HG02884 (cell line): ENCODE results near the gene MLPH.

ENCODE experiments used
- ATAC-seq: cut with Tn5 transposase; IDR thresholded peaks from one replicate; pipeline ENCODE4 v1.9.1; 2021; ENCODE audit warnings: mild to moderate bottlenecking, moderate library complexity; ENCODE audit not compliant: unreplicated experiment

MLPH gene, protein sequence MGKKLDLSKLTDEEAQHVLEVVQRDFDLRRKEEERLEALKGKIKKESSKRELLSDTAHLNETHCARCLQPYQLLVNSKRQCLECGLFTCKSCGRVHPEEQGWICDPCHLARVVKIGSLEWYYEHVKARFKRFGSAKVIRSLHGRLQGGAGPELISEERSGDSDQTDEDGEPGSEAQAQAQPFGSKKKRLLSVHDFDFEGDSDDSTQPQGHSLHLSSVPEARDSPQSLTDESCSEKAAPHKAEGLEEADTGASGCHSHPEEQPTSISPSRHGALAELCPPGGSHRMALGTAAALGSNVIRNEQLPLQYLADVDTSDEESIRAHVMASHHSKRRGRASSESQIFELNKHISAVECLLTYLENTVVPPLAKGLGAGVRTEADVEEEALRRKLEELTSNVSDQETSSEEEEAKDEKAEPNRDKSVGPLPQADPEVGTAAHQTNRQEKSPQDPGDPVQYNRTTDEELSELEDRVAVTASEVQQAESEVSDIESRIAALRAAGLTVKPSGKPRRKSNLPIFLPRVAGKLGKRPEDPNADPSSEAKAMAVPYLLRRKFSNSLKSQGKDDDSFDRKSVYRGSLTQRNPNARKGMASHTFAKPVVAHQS

DNA sequence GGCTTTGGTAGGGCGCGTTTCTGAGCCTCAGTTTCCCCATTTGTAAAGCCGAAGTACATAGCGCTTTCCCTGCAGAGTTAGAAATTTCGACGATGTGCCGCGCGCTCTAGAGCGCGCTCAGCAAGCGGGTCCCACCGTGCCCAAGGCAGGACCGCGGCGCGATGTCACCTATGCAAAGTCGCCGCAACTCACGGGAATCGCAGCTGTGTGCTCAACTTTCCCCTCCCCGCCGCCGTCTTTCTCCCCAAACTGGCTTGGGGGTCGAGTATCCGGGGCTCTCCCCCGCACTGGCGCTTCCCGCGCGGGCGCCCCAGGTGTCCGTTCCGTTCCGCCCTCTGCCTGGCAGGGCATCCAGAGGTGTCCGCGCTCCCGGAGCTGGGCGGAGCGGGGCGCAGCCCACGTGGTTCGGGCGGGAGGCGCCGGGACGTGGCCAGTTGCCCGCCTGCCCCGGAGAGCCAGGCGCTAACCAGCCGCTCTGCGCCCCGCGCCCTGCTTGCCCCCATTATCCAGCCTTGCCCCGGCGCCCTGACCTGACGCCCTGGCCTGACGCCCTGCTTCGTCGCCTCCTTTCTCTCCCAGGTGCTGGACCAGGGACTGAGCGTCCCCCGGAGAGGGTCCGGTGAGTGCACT, at the start of gene MLPH:
TSS of gene MLPH (plus strand) at position 433 of the 630 bp plus-strand sequence. CDS start 6,176 bp downstream, outside the sequence.
- ATAC-seq: no peak

DNA sequence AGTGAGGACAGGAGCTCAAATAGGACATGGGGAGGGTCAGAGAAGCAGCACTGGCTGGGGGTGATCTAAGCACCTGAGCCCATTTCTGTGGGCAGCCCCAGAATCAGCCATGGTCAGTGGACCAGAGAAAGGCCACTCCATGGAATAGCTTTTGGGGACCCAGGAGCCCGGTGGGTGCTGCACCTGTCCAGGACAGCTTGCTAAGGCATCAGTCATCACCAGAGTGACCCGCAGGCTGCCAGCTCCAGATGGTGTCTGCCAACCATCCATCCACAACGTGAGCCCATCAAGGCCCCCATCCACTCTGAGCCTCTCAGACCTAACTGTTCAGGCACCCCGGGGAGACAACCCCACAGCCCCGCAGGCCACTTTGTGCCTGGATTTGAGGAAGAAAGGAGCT, 49.5 kb upstream of the MLPH start:
- ATAC-seq: no peak

DNA sequence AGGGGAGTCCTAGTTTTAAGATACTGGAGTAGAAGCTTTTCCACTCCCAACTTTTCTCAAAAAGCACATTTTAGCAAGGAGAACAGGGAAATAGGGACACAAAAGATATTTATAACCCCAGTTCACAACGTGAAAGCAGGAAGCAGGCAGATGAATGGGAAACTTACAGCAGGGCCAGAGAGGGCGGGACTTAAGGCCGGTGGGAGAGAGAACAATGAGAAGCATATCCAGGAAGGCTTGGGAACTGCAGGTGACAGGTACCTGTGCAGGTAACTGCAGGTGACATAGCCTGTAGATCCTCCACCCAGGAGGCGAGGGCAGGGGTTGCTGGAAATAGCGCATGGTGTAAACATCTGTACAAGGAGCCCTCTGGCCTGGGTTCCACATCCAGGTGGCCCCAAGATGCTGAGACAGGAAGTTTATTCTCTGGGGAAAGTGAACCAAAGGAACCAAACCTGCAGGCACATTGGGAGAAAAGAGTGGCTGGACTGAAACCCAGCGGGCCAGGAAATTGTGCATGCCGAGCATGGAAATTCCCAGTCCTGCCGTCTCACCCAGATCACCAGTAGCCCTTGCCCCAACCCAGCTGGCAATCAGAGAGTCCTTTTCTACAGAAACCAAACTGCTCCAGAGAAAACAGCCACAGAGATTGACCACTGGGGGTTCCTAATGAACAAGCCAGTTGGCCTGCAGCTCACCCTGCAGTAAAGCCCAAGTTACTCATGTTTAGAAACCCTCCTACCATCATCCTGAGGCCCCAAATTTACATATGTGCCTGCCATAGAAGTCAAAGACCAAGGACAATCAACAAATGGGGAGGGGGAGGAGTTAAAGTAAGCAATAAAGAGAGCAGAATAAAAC, 48.7 kb upstream of the MLPH start:
- ATAC-seq: no peak

DNA sequence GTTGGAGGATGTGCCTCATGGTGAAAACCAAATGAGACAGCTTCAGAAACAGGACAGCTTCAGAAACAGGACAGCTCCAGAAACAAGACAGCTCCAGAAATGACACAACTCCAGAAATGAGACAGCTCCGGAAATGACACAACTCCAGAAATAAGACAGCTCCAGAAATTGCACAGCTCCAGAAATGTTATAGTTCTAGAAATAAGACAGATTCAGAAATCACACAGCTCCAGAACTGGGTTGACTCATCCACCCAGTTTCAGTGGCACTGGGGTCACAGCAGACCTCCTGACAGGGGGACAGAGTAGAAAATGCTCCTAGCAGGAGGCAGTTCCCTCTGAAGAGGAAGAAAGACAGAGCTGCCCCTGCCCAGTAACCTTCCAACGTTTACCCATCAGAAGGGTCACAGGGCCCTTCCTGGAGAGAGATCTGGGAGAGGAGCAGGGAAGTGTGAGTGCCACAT, 46.2 kb upstream of the MLPH start:
- no peak for ATAC-seq

DNA sequence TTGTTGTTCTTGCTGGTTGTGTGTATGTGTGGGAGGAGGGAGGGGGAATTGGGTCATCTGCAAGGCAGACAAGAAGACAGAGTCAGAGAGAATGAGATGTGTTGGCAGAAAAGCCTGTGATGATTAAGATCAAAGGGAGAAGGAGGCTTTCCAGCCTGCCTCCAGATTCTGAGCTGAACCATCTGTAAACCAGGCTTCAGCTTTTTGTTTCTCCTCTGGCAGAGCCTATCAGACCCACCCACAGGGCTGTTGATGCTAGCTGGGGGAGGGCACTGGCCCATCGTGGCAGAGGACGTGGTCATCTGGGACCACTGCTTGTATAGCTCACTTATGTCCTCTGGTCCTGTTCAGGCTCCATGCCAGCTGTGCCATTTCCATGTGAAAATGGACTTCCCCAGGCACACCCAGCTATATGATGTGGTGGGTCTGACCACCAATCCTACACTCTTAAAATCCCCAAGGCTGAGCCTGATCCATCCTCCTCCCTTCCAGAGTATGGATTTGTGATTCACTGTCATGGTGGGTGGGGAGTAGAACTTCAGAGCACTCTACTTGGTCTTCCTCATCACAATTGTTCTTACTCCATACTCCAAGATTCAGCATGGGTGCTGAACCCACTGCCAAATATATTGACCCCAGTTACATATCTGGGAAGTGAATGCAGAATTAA, 45.3 kb upstream of the MLPH start:
- no peak for ATAC-seq

DNA sequence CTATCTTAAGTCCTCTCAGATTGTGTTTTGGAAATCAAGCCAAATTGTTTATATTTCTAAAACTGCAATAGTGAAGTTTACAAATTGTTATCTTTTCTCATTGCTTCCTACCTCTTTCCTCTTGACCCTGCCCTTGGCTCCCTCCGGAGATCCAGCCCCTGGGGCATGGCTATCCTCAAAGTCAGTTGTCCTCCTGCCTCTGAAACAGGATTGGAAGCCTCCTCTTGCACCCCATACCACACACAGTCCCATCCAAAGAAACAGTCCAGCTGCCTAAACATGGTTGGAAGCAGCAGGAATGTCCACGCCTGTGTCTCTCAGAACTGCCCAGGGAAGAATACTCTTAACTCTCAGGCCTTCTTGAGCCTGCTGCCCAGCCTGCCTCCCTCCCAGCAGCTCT, 43.0 kb upstream of the MLPH start:
- no peak for ATAC-seq

DNA sequence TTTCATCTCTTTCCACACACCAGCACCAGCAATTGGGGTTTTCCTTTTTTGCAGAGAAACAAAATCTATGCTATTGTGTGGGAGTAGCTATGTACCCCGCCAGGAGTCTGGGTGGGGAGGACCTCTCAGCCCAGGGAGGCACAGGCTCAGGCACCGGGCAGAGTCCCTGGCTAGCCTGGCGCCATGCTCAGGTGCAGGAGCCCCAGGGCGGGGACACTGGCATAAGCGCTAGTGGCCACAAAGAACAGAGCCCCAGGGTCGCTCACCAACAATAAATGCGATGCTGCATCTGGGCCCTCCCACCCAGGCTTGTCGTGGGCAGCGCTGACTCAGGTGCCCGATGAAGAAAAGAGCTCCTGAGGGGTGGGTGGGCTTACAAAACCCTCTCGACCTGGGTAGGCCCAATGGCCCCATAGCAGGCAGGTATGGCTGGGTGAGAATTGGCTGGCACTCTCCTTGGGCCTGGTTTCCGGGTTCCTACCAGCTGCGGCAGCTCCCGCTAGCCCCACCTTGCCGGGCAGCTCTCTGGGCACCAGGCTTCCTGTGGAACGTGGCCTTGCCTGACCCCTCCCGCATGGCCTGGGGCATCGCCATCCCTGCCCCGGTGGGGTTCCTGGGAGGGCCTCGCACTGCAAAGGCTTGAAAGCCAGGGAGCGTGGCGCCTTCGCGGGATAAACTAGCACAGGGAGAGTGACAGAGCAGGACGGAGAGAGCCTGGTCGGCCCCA, 41.3 kb upstream of the MLPH start:
- no peak for ATAC-seq

DNA sequence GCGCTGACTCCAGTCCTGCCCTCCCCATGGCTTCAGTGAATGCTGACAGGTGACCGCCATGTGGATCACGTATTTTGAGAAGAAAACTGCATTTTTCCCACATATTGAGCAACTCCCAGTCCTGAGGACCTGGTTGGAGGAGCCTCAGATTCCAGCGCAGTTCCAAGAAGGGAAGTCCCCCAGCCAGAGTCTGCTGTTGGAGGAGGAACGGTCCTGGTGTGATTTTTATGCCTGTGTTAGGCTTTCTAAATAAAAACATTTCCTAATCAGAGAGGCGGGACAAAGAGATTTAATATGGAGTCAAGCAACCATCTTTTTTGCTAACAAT, 40.7 kb upstream of the MLPH start:
- no peak for ATAC-seq

DNA sequence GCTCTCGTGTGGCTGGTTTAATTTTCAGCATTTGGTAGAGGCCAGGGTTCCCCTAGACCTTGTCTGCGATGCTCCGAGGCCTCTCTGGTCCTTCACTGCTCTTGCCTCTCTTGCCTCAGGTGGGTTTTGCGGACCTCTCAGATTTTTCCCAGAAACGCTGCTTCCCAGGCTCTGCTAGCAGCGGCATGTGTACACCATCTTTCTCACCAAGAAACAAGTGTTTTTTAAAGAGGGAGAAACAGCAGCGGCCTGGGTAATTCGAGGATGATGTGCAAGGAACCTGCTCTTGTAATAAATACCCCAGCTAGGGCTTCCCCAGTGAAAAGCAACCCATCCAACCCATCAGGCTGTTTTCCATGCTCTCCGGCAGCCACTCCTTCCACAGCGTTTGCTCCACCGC, 39.6 kb upstream of the MLPH start:
- ATAC-seq: no peak

DNA sequence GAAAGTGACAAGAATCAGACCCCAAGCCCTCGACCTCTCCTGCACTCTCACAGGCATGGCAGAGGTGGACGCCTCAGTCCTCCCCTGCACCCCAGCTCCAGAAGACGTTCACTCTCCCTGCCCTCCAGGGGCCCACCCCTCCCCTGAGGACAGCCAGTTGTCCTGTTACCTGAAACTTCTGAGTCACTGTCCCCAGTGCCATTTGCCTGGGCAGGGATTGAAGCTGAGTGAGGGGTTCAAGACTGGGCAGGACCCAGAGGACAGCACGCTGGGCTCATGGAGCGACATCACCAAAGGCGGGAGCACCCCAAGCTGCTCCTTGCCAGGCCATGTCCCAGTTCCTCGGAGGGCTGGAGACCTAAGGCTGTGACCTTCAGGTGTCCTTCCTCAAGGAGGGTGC, 38.9 kb upstream of the MLPH start:
- no peak for ATAC-seq

DNA sequence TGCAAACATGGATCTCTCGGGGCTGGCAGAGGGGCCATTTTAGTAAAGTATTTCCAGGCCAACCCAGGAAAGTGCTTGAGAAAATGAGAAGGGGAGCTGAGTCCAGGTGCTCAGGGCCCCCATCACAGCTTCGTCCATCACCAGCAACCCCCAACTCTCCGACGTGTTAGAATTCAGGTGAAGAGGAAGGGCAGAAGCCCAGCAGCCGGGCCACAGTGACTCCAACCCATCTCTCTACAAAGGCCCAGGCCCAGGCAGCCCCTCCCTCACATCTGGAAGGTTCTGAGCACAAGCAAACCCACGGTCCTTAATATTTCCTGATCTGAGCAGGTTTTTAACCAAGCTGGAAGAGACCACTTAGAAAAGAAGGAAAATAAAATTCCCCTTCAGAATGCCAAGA, 38.4 kb upstream of the MLPH start:
- ATAC-seq: no peak

DNA sequence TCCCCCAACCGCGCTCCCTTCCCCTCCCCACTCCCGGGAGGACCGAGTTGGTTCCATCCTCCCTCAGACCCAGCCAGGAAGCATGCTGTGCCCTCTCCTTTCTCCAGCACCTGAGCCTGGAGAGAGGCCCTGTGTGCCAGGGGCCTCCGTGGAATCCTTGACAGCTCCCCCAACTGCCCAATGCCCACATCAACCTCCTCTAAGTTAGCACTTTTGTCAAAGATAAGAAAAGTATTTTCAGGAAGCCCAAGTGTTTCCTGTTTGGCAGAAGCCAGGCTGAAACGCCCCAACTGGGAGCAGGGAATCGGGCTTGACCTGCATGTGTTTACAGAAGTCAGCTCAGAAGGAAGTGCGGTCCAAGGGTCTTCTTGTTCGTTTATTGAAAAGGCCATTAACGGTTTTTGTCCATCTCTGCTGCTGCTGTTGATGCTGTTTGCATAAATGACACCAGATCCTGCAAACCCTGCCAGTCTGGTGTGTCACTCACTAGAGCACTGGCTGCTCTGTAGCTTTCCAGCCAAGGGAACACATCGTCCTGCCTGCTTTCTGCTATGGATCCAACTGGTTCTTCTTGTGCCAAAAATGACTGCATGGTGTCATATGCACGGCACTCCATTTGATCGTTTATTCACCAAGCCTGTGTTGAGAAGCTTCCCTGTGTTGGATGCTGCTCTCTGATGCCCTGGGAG, 37.7 kb upstream of the MLPH start:
- ATAC-seq: no peak

DNA sequence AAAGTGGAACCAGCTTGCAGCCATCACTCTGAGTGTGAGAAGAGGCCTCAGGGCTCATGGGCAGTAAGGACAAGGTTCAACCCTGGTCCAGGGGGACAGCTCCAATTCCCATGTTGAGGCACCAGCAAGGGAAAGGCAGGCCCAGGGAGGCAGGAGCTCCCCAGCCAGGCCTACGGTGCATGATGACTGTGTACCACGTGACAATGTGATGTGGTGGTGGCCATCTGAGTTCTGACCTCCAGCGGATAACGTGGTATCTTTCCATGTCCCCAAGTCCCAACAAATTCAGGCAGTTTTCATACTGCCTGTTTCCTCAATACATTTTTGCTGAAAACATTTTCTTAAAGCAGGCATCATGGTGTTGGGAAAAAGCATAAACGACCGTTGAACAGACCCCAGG, 36.9 kb upstream of the MLPH start:
- no peak for ATAC-seq

DNA sequence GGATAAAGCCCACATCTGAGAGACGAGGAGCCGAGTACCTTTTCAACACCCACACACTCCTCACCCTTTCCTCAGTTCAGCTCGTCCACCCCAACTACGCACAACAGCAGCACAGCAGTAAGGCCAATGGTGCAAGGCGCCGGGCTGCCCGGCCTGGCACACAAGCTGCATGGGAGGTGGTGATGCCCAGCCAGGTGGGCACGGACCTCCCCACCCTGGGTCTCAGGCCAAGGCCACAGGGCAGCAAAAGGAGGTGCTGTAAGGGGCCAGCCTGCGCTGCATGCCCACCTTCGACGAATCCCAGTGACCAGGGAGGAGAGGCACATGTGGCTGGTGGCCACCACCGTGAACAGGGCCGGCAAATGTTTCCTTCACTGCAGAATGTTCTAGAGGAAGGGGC, 36.5 kb upstream of the MLPH start:
- ATAC-seq: no peak

DNA sequence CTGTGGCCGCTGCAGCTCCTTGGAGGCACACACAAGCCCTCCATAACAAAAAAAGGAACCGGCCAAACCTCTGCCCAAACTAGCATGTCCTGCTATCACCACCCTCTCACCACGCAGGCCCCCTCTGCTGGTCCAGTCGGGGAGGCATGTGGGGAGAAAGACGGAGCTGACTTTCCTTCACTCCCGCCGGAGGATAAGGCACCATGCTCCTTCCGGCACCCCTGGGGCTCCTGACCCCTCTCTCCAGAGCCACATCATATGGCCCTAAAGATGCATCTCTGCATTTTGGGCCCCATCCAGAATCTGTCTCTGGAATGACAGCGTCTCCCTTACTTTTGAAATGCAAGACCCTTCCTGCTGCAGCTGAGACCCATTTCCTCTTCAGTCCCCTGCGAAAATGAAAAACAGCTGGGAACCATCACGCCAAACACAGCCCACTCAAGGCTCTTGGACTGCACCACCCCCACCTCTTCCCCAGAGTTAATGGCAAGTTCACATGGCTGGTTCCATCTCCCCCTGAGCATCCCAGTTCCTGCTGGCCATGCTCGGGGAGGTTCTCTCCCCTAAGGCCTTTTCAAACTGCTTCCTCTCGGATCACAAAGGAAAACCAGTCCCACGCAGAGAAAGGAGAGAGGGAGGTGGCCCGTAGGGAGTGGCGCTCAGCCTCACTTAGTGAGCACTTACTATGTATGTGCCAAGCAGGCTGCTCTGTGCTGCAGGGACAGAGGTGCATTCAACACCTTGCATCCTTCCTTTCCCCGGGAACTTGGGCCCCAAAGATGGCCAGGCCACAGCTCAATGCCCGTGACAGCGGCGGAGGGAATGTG, 35.2 kb upstream of the MLPH start:
- ATAC-seq: no peak

DNA sequence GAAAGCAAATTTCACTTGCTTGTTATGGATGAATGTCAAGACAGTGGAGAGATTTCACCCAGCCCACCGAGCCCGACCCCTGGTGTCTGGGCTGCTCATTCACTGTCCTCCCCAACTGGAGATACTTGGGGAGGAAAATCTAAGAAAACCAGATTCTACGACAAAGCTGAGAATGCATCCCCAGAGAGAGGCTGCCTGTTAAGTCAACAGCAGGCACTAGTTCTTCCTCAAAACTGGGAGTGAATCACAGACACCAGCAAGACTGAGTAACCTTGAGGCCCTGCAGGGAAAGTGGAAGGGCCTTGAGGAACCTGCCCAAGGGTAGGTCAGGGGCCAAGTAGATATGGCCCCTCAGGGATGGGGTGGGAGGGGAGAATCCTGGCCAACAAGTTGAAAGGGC, 34.2 kb upstream of the MLPH start:
- ATAC-seq: no peak

DNA sequence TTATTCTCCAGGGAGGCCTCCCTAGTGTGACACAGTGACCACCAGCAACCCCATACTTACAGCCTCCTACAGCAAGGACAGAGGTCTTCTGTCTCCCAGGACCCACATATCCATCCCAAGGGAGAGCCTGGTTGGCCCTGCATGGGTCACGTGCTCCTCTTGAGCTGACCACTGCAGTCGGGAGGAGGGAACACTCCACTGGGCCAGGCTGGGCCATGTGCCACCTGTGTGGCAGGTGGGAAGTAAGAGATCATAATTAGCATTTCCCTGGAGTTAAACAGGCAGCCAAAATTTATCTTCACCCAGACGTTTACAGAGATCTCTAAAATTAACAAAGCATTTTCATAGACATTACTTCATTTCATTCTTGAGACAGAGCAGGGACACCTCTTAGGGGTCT, 33.4 kb upstream of the MLPH start:
- no peak for ATAC-seq

DNA sequence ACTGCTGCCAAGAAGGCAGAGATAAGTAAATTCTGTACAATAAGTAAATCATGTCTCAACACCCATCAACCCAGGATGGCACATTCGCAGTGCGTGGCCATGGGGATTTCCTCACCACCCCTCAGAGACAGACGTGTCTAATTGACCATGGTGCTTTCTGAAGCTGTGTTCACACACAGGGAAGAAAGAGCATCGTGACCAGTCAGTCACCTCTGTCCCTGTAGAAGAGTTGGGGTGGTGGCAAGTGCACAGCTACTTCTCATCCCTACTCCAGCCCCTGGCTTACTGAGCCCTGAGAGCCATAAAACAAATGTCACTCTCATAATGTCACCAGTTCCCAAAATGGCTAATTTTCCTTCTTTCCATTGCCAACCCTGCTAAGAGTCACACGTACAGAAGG, 31.3 kb upstream of the MLPH start:
- no peak for ATAC-seq
